GM10266 (cell line): ENCODE measurements around the gene VTI1A.

Experiments used
- DNase-seq: peaks from one replicate; pipeline ENCODE4 v3.0.0; 2012; ENCODE audit errors: extremely low spot score
- TF ChIP-seq, protein P1 (sequence below): IDR thresholded peaks from 2 replicates; pipeline ENCODE4 v1.5.1; 2012; ENCODE audit warnings: mild to moderate bottlenecking, low read depth; ENCODE audit not compliant: control insufficient read depth, insufficient read depth; ENCODE audit errors: missing control alignments

VTI1A gene

DNA sequence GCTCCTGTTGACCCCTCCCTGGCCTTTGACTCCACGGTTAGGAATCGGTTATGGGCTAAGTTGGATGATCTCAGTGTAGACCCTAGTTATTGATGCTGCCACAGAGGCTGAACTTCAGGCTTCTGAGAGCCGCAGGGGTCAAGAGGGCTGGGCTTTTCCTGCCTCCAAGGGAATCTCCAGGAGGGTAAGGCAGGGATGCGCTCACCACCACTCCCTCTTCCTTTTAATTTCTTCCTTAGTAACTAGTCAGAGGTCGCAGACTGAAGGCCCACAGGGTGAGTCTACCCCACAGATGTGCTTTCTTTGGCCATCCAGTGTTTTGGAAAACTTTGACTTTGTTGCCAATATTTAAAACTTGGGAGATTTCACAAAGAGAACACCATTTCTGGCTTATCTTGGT, 352.0 kb downstream of the VTI1A start:
- no peak for DNase-seq
- TF ChIP-seq, protein P1, sequence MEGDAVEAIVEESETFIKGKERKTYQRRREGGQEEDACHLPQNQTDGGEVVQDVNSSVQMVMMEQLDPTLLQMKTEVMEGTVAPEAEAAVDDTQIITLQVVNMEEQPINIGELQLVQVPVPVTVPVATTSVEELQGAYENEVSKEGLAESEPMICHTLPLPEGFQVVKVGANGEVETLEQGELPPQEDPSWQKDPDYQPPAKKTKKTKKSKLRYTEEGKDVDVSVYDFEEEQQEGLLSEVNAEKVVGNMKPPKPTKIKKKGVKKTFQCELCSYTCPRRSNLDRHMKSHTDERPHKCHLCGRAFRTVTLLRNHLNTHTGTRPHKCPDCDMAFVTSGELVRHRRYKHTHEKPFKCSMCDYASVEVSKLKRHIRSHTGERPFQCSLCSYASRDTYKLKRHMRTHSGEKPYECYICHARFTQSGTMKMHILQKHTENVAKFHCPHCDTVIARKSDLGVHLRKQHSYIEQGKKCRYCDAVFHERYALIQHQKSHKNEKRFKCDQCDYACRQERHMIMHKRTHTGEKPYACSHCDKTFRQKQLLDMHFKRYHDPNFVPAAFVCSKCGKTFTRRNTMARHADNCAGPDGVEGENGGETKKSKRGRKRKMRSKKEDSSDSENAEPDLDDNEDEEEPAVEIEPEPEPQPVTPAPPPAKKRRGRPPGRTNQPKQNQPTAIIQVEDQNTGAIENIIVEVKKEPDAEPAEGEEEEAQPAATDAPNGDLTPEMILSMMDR = no peak

GRCh38 chr10:112799726-112800510, 352.9 kb downstream of the VTI1A start:
- DNase-seq = no peak
- TF ChIP-seq, protein P1 = no peak

DNA sequence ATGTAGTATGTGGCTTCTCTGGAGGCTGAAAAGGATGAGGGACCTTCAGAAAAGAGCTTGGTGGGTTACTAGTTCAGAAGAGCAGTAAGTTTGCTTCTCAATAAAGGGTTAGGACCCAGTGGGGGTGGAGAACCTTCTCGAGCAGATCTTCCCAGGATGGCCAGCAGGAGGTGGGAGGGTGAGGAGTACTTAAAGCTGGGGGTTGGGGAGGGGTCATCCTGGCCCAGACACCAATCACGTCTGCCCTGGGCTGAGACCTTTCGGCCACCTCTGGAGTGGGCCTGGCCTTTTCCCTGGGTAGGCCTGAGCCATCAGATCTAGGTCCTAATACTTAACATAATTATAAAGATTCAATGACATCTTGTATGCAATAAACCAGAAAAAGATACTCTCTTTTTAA, 354.0 kb downstream of the VTI1A start:
- TF ChIP-seq, protein P1 = no peak
- DNase-seq = no peak

GRCh38 chr10:112801748-112802147, 354.7 kb downstream of the VTI1A start:
- TF ChIP-seq, protein P1 = no peak

DNA sequence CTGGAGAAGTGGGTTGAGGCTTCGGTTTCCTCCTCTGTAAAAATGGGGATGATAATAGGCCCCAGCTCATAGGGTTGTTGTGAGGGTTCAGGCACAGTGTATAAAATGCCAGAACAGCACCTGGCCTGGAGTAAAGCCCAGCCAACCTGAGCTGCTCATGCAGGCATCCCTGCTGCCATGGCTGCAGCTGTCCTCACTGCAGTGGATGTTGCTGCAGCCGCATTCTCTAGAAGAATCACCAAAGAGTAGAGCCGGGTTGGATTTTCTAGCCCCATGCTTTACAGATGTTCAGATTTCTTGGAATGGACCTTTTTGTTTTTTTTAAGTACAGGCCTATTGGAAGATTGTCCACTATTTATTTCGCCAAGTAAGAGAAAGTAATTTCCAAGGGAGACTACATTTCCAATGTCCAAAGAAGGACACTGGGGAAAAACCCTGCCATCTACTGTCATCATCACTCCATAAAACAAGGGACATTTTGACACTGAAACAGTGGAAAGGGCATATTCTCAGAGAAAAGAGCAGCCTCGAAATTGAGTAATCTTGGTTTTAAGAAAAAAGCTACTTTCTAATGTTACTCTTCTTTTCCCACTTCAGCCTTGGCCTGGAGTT, 355.5 kb downstream of the VTI1A start:
- TF ChIP-seq, protein P1 = no peak
- no peak for DNase-seq

More at GRCh38 chr10:112801748-112802147, 354.7 kb downstream of the VTI1A start:
- no peak for DNase-seq

DNA sequence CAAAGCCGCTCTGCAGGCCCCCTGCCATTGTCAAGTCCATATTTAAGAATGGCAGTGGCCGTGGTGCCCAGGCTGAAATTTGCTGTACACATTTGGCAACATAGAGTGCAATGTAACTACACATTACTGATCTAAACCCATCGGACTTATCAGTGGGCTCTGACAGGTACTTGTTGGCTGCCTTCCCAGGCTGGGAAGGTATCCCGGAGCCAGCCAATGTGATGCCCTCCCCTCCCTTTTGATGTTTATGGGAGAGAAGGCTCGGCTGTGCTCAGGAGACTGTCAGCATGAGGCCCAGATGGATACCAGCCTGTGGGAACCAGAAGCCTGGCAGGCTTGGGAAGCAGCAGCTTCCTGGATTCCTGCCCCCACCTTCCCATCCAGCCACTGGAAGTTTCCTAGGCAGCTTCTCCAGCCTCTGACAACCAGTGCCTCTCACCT, 357.0 kb downstream of the VTI1A start:
- no peak for DNase-seq

More for the DNA sequence above, 357.0 kb downstream of the VTI1A start:
- TF ChIP-seq, protein P1 = no peak
